GM18861 (cell line): ENCODE results near the gene PCDHA6.
"Not testable (repeated sequence)": the region's sequence is repeated elsewhere in the genome, so short reads cannot be mapped to it uniquely, and the experiment has no call there.

ENCODE experiments used
- ATAC-seq: cut with Tn5 transposase; IDR thresholded peaks from one replicate; pipeline ENCODE4 v1.9.1; 2021; ENCODE audit not compliant: unreplicated experiment

Gene PCDHA6

DNA sequence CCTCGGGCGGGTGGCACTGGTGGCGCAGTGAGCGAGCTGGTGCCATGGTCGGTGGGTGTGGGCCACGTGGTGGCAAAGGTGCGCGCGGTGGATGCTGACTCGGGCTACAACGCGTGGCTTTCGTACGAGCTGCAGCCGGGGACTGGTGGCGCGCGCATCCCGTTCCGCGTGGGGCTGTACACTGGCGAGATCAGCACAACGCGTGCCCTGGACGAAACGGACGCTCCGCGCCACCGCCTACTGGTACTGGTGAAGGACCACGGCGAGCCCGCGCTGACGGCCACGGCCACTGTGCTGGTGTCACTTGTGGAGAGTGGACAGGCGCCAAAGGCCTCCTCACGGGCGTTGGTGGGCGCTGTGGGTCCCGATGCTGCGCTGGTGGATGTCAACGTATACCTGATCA, 18.9 kb upstream of the PCDHA6 start:
- ATAC-seq: no peak

DNA sequence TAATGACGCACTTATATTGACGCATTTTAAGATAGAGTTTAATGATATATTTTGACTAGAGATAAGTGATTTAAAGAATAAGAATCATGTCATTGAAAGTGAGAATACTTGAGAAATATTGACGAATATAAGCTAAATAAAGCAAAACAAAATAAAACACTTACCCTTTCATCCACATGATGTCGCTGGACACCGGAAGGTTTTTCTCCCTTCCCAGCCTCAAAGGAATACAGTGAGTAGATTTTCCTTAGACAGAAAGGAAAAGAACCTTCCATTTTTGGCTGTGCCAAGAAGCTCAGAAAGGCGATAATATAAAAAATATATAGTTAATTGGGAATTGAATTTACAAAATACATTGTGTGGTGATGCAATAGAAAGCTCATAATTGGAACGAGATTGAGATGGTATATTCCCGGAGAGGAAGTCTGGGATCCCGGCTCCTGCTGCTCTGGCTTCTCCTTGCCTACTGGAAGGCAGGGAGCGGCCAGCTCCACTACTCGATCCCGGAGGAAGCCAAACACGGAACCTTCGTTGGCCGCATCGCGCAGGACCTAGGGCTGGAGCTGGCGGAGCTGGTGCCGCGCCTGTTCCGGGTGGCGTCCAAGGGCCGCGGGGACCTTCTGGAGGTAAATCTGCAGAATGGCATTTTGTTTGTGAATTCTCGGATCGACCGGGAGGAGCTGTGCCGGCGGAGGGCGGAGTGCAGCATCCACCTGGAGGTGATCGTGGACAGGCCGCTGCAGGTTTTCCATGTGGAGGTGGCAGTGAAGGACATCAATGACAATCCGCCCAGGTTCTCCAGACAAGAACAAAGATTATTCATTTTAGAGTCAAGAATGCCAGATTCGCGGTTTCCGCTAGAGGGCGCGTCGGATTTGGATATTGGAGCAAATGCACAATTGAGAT, 6.1 kb upstream of the PCDHA6 start, which contains the start of gene PCDHA5:
TSS of gene PCDHA5 (plus strand) at position 239 of the 906 bp plus-strand sequence.
- ATAC-seq: no peak

DNA sequence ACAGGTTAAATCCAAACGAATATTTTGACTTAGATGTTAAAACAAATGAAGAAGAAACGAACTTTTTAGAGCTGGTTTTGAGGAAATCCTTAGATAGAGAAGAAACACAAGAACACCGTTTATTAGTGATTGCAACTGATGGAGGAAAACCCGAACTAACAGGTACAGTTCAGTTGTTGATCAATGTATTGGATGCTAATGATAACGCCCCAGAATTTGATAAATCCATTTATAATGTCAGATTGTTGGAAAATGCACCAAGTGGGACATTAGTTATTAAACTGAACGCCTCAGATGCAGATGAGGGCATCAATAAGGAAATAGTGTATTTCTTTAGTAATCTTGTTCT, 5.5 kb upstream of the PCDHA6 start:
- no peak for ATAC-seq

DNA sequence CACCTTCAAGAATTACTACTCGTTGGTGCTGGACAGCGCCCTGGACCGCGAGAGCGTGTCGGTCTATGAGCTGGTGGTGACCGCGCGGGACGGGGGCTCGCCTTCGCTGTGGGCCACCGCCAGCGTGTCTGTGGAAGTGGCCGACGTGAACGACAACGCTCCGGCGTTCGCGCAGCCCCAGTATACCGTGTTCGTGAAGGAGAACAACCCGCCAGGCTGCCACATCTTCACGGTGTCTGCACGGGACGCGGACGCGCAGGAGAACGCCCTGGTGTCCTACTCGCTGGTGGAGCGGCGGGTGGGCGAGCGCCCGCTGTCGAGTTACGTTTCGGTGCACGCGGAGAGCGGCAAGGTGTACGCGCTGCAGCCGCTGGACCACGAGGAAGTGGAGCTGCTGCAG, 4.8 kb upstream of the PCDHA6 start:
- ATAC-seq: not testable (repeated sequence)

DNA sequence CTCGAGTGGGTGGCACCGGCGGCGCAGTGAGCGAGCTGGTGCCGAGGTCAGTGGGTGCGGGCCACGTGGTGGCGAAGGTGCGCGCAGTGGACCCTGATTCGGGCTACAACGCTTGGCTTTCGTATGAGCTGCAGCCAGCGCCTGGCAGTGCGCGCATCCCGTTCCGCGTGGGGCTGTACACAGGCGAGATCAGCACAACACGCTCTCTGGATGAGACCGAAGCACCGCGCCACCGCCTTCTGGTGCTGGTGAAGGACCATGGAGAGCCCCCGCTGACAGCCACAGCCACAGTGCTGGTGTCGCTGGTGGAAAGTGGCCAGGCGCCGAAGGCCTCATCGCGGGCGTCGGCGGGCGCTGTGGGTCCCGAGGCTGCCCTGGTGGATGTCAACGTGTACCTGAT, 4.3 kb upstream of the PCDHA6 start:
- ATAC-seq: no peak

DNA sequence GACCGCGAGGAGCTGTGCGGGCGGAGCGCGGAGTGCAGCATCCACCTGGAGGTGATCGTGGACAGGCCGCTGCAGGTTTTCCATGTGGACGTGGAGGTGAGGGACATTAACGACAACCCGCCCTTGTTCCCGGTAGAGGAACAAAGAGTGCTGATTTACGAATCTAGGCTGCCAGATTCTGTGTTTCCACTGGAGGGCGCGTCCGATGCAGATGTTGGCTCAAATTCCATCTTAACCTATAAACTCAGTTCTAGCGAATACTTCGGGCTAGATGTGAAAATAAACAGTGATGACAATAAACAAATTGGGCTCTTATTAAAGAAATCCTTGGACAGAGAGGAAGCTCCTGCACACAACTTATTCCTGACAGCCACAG, 590 bp downstream of the PCDHA6 start:
- no peak for ATAC-seq

DNA sequence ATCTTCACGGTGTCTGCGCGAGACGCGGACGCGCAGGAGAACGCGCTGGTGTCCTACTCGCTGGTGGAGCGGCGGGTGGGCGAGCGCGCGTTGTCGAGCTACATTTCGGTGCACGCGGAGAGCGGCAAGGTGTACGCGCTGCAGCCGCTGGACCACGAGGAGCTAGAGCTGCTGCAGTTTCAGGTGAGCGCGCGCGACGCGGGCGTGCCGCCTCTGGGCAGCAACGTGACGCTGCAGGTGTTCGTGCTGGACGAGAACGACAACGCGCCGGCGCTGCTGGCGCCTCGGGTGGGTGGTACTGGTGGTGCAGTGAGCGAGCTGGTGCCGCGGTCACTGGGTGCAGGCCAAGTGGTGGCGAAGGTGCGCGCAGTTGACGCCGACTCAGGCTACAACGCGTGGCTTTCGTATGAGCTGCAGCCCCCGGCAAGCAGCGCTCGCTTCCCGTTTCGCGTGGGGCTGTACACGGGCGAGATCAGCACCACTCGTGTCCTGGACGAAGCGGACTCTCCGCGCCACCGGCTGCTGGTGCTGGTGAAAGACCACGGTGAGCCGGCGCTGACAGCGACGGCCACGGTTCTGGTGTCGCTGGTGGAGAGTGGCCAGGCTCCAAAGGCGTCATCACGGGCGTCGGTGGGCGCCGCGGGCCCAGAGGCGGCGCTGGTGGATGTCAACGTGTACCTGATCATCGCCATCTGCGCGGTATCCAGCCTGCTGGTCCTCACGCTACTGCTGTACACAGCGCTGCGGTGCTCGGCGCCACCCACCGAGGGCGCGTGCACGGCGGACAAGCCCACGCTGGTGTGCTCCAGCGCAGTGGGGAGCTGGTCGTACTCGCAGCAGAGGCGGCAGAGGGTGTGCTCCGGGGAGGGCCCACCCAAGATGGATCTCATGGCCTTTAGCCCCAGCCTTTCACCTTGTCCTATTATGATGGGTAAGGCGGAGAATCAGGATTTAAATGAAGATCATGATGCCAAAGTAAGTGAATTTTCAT, 2.0 kb downstream of the PCDHA6 start:
- ATAC-seq: not testable (repeated sequence)

DNA sequence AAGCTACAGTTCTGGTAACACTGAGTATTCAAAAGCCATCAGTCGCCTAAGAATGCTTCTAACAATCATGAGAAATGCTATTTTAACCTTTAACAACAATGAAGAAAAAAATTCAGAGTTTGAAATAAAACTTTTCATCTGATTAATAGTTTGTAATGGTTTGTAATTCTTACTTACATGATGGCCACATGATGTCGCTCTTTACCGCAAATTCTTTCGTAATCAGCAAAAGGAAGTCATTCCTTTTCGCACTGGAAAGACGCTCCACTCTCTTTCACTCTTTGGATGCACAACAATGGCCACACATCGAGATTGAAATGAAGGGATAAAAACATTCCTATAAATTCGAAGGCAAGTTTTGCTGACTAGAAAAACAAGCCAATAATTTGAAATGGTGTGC, 6.2 kb downstream of the PCDHA6 start, which contains the start of gene PCDHA7:
TSS of gene PCDHA7 (plus strand) at position 277 of the 400 bp plus-strand sequence. CDS start at position 392, 115 bp downstream.
- no peak for ATAC-seq

DNA sequence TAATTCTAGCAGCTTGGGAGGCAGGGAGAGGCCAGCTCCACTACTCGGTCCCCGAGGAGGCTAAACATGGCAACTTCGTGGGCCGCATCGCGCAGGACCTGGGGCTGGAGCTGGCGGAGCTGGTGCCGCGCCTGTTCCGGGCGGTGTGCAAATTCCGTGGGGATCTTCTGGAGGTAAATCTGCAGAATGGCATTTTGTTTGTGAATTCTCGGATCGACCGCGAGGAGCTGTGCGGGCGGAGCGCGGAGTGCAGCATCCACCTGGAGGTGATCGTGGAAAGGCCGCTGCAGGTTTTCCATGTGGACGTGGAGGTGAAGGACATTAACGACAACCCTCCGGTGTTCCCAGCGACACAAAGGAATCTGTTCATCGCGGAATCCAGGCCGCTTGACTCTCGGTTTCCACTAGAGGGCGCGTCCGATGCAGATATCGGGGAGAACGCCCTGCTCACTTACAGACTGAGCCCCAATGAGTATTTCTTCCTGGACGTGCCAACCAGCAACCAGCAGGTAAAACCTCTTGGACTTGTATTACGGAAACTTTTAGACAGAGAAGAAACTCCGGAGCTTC, 6.8 kb downstream of the PCDHA6 start:
- ATAC-seq: not testable (repeated sequence)

DNA sequence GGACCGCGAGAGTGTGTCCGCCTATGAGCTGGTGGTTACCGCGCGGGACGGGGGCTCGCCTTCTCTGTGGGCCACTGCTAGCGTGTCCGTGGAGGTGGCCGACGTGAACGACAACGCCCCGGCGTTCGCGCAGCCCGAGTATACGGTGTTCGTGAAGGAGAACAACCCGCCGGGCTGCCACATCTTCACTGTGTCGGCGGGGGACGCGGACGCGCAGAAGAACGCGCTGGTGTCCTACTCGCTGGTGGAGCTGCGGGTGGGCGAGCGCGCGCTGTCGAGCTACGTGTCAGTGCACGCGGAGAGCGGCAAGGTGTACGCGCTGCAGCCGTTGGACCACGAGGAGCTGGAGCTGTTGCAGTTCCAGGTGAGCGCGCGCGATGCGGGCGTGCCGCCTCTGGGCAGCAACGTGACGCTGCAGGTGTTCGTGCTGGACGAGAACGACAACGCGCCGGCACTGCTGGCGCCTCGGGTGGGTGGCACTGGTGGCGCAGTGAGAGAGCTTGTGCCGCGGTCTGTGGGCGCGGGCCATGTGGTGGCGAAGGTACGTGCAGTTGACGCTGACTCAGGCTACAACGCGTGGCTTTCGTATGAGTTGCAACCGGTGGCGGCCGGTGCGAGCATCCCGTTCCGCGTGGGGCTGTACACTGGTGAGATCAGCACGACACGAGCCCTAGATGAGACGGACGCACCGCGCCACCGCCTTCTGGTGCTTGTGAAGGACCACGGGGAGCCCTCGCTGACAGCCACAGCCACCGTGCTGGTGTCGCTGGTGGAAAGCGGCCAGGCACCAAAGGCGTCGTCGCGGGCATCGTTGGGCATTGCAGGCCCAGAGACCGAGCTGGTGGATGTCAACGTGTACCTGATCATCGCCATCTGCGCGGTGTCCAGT, 8.1 kb downstream of the PCDHA6 start:
- ATAC-seq: no peak

DNA sequence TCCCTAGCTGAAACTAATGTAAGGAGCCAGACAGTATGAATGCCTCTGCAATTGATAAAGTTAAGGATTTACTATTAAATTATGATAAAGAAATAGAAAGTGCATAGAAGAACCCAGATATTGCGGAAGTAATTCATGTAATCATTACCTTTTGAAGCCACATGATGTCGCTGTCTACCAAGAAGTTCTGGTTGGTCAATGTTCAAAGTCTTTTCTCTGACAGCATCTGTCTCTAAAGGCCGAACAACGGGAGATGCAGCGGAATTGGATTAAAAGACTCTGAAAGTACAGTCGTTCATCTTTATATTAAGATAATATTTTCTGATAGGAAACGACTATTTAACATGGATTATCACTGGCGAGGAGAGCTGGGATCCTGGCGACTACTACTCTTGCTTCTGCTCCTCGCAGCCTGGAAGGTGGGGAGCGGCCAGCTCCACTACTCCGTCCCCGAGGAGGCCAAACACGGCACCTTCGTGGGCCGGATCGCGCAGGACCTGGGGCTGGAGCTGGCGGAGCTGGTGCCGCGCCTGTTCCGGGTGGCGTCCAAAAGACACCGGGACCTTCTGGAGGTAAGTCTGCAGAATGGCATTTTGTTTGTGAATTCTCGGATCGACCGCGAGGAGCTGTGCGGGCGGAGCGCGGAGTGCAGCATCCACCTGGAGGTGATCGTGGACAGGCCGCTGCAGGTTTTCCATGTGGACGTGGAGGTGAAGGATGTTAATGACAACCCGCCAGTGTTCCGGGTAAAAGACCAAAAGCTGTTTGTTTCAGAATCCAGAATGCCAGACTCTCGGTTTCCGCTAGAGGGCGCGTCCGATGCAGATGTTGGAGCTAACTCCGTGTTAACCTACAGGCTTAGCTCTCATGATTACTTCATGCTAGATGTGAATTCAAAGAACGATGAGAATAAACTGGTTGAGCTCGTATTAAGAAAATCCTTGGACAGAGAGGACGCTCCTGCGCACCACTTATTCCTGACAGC, 13.5 kb downstream of the PCDHA6 start, which contains the start of gene PCDHA8:
TSS of gene PCDHA8 (plus strand) at position 210 of the 985 bp plus-strand sequence. CDS start at position 345, 135 bp downstream.
- no peak for ATAC-seq

DNA sequence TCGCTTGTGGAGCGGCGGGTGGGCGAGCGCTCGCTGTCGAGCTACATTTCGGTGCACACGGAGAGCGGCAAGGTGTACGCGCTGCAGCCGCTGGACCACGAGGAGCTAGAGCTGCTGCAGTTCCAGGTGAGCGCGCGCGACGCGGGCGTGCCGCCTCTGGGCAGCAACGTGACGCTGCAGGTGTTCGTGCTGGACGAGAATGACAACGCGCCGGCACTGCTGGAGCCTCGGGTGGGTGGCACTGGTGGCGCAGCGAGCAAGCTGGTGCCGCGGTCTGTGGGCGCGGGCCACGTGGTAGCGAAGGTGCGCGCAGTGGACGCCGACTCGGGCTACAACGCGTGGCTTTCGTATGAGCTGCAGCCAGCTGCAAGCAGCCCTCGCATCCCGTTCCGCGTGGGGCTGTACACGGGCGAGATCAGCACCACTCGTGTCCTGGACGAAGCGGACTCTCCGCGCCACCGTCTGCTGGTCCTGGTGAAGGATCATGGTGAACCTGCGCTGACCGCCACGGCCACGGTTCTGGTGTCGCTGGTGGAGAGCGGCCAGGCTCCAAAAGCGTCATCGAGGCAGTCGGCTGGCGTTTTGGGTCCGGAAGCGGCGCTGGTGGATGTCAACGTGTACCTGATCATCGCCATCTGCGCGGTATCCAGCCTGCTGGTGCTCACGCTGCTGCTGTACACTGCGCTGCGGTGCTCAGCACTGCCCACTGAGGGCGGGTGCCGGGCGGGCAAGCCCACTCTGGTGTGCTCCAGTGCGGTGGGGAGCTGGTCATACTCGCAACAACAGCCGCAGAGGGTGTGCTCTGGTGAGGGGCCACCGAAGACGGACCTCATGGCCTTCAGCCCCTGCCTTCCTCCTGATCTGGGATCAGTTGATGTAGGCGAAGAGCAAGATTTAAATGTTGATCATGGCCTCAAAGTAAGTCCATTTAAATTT, 15.3 kb downstream of the PCDHA6 start:
- ATAC-seq: no peak

DNA sequence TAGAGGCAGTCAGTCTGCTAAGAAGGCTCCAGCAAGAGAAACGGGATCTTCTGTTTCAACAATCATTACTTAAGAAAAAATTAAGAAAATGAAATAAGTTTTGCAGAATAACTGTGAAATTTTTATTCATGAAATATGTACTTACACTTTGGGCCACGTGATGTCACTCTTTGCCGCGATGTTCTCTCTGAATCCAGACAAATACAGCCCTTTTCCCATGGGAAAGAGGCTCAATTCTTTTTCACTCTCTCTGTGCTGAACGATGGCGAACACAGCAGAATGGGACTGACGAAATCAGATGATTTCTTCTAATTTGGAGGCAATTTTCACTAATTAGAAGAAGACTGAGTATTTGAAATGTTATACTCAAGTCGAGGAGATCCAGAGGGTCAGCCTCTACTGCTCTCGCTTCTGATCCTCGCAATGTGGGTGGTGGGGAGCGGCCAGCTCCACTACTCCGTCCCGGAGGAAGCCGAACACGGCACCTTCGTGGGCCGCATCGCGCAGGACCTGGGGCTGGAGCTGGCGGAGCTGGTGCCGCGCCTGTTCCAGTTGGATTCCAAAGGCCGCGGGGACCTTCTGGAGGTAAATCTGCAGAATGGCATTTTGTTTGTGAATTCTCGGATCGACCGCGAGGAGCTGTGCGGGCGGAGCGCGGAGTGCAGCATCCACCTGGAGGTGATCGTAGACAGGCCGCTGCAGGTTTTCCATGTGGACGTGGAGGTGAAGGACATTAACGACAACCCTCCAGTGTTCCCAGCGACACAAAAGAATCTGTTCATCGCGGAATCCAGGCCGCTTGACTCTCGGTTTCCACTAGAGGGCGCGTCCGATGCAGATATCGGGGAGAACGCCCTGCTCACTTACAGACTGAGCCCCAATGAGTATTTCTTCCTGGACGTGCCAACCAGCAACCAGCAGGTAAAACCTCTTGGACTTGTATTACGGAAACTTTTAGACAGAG, 20.7 kb downstream of the PCDHA6 start, which contains the start of gene PCDHA9:
TSS of gene PCDHA9 (plus strand) at position 244 of the 964 bp plus-strand sequence. CDS start at position 358, 114 bp downstream.
- not testable (repeated sequence) for ATAC-seq

DNA sequence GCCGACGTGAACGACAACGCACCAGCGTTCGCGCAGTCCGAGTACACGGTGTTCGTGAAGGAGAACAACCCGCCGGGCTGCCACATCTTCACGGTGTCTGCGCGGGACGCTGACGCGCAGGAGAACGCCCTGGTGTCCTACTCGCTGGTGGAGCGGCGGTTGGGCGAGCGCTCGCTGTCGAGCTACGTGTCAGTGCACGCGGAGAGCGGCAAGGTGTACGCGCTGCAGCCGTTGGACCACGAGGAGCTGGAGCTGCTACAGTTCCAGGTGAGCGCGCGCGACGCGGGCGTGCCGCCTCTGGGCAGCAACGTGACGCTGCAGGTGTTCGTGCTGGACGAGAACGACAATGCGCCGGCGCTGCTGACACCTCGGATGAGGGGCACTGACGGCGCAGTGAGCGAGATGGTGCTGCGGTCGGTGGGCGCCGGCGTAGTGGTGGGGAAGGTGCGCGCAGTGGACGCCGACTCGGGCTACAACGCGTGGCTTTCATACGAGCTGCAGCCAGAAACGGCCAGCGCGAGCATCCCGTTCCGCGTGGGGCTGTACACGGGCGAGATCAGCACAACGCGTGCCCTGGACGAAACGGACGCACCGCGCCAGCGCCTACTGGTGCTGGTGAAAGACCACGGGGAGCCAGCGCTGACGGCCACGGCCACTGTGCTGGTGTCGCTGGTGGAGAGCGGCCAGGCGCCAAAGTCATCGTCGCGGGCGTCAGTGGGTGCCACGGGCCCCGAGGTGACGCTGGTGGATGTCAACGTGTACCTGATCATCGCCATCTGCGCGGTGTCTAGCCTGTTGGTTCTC, 22.3 kb downstream of the PCDHA6 start:
- not testable (repeated sequence) for ATAC-seq

DNA sequence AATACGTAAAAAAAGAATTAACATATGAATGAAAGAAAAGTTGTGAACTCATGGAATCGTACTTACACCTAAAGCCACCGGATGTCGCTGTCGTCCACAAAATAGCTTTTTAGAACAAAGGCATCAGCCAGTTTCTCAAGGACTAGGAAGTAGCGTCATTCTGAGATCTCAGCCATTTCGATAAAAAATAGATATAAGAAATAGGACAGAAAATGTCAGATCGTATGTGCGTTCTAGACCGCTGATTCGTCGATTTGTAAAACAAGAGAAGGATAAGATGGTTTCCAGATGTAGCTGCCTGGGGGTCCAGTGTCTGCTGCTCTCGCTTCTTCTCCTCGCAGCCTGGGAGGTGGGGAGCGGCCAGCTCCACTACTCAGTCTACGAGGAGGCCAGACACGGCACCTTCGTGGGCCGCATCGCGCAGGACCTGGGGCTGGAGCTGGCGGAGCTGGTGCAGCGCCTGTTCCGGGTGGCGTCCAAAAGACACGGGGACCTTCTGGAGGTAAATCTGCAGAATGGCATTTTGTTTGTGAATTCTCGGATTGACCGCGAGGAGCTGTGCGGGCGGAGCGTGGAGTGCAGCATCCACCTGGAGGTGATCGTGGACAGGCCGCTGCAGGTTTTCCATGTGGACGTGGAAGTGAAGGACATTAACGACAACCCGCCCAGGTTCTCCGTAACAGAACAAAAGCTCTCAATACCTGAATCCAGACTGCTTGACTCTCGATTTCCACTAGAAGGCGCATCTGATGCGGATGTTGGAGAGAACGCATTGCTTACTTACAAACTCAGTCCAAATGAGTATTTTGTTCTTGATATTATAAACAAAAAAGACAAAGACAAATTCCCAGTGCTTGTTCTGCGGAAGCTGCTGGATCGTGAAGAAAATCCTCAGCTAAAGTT, 28.3 kb downstream of the PCDHA6 start, which contains the start of gene PCDHA10:
TSS of gene PCDHA10 (plus strand) at position 126 of the 903 bp plus-strand sequence. CDS start at position 278, 152 bp downstream.
- no peak for ATAC-seq
